Transverse colon (tissue), 4 donors: ENCODE measurements around the gene NCEH1.
A peak's percentile ranks its signal among the peaks of the same experiment; 100 is the strongest.

Source experiments
- CTCF ChIP-seq, 5 experiments: fragments of 200-600 bp in 3 of 5; fragments of 450-650 bp in 2 of 5; sonication (generic) in 3 of 5; IDR thresholded peaks; 1 replicate in 2 of 5; 2 replicates in 3 of 5; pipeline ENCODE4 v1.5.1; 2016 to 2017; ENCODE audit warnings: antibody characterized with exemption in 5 of 5, inconsistent platforms in 3 of 5, mild to moderate bottlenecking in 2 of 5, moderate library complexity in 1 of 5
- EP300 ChIP-seq: sonication (generic); formaldehyde crosslinking; IDR thresholded peaks from one replicate; pipeline ENCODE4 v1.6.1; 2017; ENCODE audit warnings: antibody characterized with exemption, low read depth
- POLR2A ChIP-seq: fragments of 450-650 bp; IDR thresholded peaks from one replicate; pipeline ENCODE4 v1.6.1; 2016; ENCODE audit warnings: antibody characterized with exemption, mild to moderate bottlenecking, moderate library complexity
- POLR2AphosphoS5 ChIP-seq, 3 donors: sonication (generic); formaldehyde crosslinking; IDR thresholded peaks; one replicate each; pipeline ENCODE4 v1.6.1; 2016; ENCODE audit warnings: antibody characterized with exemption in 3 of 3

GRCh38 chr3:172750368-172751174 is 39.7 kb upstream of the NCEH1 start, which contains the start of gene ECT2:
- TF ChIP-seq CTCF (IDR thresholded peaks at IDR 0.05) (peak; percentile 58 to 88 (median 72)), POLR2AphosphoS5 (IDR thresholded peaks at IDR 0.05) (peak; percentile 28 to 55 (median 44)), POLR2A (peak; percentile 27), EP300 (peak; percentile 20)
